GM21825 (cell line): ENCODE results near the gene PXYLP1.

Source experiments
- ATAC-seq: cut with Tn5 transposase; IDR thresholded peaks from one replicate; pipeline ENCODE4 v1.9.1; 2021; ENCODE audit warnings: mild to moderate bottlenecking, moderate library complexity; ENCODE audit not compliant: unreplicated experiment

PXYLP1 gene

GRCh38 chr3:141228395-141228794, 3.2 kb upstream of the PXYLP1 start:
- ATAC-seq: no peak

DNA sequence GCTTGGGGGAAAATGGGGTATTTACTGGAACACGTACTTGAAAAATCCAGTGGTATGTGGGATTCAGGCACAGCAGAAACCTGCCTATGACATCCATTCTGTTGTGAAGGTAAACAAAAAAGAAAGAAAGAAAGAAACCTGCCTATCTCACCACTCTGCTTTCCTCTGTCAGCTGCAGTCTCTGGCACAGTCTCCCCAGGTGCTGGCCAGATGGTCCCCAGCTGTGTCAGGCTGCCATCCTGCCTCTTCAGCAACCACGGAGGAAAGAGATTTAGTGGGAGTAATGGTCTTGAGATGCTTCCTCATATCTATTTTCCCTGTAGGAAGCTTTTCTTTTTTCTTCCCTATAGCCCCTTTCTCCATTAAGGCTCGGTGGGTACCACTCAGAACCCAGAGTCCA, 2.5 kb upstream of the PXYLP1 start:
- no peak for ATAC-seq

GRCh38 chr3:141230293-141230692, 1.3 kb upstream of the PXYLP1 start:
- ATAC-seq: no peak

DNA sequence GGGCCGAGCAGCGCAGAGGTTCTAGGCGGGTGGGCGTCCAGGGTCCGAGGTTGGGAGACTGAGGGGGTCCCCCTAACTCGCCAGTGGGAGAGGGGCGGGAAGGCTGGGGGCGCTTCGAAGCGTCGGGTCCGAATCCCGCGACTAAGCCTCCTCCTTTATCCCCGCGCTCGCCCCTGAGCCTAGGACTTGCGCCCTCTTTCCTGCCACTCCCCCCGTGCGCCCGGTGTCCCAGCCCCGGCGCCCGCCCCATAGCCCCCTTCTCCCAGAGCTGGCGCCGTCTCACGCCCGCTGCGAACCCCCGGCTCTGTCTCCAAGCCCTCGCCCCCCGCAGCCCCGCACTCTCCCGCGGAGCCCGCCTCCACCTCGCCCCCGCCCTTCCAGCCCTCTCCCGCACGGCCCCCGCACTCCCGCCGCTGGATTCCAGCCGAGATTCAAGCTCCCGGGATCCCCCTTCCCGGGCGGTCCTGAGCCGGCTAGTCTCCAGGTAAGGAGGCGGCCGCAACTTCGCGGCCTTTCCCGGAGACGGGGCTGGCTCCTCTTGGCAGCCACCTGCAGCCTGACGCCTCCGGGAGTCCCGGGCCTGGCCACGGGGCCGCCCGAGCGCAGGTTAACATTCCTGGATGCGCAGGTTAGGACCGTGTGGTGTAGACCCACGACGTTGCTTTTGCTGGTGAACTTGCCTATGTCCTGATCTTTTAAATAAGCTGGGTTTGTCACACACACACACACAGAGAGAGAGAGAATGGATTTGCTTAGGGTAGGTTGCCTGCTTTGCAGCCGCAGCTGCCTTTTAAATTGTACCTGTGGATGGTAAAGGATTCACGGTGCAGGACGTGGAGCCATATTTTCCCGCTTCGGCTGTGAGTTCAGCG, 563 bp downstream of the PXYLP1 start:
- ATAC-seq: no peak

- ATAC-seq: no peak
Observed at GRCh38 chr3:141233457-141234161, 2.0 kb downstream of the PXYLP1 start.

- ATAC-seq: no peak
Observed at GRCh38 chr3:141234283-141234682, 2.7 kb downstream of the PXYLP1 start.

DNA sequence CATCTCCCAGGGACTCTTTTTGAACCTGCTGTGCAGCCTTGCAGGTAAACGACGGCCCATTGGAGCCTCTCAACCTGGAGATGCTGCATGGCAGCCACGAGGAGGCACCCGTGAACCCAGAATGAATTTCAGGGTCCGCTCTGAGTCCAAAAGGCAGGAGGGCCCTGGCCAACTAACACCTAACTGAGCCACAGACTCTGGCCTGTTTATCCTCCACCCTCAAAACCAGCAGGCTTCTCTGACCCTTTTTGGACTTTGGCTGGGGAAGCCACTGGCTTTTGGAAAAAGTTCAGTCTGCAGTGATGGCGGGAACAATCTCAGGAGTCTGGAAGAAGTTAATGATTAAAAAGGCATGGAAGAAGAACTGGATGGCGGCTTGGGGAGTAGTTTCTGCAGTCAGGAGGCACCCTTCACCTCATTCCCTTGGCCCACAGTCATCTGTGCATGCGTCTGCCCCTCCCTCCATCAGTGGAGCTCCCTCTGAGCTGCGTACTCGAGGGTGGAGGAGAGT, 4.1 kb downstream of the PXYLP1 start:
- no peak for ATAC-seq

GRCh38 chr3:141236361-141236760, 4.7 kb downstream of the PXYLP1 start:
- no peak for ATAC-seq

DNA sequence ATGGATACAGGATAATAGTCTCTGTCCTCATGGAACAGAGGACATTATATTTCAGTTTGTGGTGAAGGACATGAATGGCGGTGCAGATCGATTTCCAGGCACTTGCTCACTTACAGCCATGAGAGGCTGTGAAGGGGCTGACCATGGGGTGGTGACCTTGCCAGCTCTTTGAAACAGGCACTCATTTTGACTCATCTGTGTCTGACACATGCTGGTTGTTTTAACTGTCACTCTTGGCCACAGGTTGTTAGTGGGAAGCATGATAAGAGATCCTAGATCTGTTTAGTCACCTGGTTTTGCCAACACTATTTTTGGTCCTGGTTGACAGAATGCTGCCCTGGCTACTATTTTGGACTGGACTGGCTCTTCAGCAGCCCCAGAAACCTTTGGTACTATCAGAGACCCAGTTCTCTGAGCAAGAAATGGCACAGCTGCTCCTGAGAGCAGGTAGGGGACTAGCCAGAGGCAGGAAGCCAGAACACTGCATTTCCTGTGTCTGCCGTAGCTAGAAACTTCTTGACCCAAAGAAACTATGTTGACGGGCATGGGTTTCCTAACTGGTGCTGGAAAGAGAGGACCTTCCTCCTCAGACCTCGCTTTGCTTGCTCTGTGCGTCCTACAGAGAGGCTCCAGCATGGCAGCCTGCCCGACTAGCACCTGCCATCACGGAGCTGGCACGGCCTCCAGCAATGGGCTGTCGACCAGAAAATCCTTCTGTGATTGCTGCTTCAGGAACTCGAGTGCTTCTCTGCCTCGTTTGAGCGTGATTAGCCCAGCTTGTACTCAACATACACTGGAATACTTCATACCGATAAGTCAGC, 6.3 kb downstream of the PXYLP1 start:
- ATAC-seq: no peak

DNA sequence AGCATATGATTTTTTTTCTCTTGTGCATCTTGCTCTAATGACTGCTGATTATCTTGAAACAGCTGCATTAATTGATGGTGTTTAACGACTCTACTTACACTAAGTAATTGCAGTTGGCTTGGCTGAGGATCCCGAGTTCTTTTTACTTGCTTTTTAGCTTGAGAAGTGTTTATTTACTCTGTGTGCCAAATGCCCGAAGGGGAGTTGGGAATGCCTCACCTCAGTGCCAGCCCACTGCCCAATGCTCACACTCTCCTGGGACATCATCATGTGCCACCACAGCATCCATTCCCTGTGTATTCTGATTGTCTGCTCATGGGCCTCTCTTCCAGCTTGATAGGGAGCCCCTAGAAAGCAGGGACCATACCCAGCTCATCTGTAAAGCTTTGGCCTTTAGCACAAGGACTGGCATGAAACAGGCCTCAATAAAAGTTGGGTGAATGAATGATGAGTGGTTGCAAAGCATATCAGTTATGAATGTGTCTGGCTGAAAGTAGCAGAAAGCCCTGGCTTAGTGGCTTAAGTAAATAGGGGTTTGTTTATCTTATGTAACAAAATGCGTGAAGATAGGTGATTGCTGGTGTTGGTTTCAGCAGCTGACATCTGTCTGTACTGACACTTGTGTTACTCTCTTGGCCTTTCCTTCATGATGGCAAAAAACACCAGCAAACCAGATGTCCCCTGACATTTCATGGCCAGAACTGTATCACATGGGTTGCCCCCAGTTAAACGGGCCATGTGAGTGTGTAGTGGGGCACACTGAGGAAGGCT, 8.1 kb downstream of the PXYLP1 start:
- ATAC-seq: no peak

DNA sequence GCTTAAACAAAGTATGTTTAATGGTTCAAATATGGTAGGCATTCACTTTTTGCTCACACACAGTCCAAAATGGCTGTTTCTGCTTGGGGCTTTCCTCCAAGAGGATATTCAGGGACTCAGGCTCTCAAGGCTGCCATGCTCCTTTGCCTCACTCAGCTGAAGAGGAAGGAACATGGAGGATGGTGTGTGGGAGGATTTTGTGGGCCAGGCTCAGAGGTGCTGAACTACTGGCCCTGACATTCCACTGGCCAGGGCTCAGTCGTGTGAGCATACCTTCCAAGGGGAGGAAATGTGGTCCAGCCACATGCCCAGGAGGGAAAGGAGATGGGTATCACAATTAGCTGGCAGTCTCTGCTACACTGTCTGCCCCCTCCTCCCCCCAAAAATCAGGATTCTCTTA, 8.7 kb downstream of the PXYLP1 start:
- ATAC-seq: no peak

GRCh38 chr3:141240687-141241615, 9.3 kb downstream of the PXYLP1 start:
- no peak for ATAC-seq

GRCh38 chr3:141241616-141242376, 10.2 kb downstream of the PXYLP1 start:
- no peak for ATAC-seq

DNA sequence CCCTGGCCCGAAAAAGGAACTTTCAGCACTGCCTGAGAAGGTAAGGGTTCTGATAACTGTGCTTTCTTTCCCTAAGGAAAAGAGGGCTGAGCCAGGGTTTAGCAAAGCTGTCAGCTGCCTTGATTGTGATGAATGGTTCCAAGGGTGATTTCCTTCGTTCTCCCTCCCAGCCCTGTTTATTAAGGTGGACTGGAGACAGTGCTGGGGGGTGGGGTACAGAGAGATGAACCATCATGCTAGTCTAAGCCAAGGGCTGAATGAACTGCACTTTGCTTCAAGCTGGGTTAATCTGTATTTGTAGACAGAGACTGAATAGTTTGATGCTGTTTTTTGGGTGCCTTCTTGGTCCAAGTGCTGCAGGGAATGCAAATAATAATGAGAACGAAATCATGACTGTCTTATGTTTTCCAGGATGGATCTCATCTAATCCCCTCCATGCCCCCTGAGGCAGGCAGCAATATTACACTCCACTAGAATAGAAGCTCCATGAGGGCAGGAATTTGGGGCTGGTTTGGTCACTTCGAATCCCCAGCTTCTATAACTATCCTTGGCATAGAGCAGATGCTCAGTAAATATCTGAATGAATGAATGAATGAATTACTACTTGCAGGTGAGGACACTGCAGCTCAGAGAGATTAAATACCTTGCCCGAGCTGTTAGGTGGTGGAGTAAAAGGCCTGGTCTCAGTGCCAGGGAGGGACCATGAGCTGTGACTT, 10.9 kb downstream of the PXYLP1 start:
- ATAC-seq: no peak

DNA sequence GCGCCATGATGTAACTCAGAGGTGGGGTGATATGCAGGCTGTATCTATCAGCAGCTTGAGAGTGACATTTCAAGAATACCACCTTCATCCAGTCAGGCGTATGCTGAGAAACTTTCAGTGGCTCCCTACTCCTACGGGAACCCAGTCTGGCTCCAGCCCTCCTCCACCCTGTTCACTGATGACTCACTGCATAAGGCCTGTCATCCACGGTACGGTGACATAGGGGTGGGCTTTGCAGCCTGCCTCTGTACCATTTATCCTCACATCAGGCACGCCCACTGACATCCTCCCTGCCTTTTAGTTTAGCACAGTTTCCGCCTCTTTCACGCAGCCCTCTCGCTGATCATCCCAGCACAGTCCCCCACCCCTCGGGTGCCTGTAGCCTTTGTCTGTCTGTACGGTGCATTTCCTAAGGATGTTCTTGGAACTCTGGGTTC, 11.7 kb downstream of the PXYLP1 start:
- no peak for ATAC-seq

DNA sequence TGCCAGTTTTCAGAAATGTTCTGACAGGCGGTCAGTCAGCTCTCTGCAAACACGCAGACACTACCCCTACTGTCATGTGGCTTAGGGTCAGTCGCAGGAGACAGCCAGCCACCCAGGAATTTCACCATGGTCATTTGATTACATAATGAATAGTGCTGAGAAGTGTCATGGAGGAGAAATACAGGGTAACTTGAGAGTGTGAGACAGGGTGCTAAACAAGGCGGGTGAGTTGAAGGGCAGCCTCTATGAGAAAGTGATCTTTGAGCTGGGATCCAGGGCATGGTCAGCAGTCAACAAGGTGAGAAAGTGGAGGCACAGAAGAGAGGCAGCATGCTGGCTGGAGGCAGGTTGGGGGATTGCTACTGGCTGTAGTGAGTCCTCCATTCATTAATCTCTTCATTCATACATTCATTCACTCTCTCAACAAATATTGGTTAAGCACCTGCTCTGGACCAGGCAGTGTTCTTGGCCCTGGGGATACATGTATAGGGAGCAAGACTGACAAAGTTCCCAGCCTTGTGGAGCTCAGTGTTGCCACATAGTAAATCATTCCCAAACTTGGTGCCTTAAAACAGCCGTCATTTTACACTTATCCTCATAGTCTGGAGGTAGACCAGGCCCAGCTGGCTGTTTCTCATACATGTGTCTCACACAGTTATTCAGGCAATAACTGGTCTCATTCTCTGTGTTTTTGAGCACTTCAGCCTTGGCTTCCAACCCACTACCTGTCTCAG, 14.8 kb downstream of the PXYLP1 start:
- ATAC-seq: no peak

GRCh38 chr3:141246958-141247301, 15.3 kb downstream of the PXYLP1 start:
- no peak for ATAC-seq
